Vagina (tissue), 2 donors: Measurements from ENCODE around the gene MPC1.

Source experiments
- CTCF ChIP-seq, 3 experiments: fragments of 450-650 bp in 2 of 3; fragments of 200-600 bp in 1 of 3; sonication (generic) in 1 of 3; IDR thresholded peaks; one replicate each; pipeline ENCODE4 v1.5.1; 2017 to 2019; ENCODE audit warnings: antibody characterized with exemption in 3 of 3, mild to moderate bottlenecking in 2 of 3, moderate library complexity in 2 of 3
- POLR2A ChIP-seq, 2 donors: fragments of 450-650 bp; IDR thresholded peaks; one replicate each; pipeline ENCODE4 v1.6.1; 2017; ENCODE audit warnings: antibody characterized with exemption in 2 of 2, mild to moderate bottlenecking in 2 of 2, moderate library complexity in 2 of 2
- POLR2AphosphoS5 ChIP-seq, 2 donors: sonication (generic); formaldehyde crosslinking; IDR thresholded peaks; one replicate each; pipeline ENCODE4 v1.9.0; 2017; ENCODE audit warnings: antibody characterized with exemption in 2 of 2, mild to moderate bottlenecking in 2 of 2, low read depth in 1 of 2; ENCODE audit not compliant: insufficient read depth in 1 of 2

GRCh38 chr6:166377721-166378120 is 5.0 kb downstream of the MPC1 start:
- TF ChIP-seq CTCF (IDR thresholded peaks at IDR 0.05) = no peak
- TF ChIP-seq POLR2AphosphoS5 (IDR thresholded peaks at IDR 0.05; ENCODE audit: insufficient read depth in 1 of 2, low read depth in 1 of 2) = no peak
- no peak for TF ChIP-seq POLR2A (IDR thresholded peaks at IDR 0.05)
